Hepatocyte (in vitro differentiated cells): ENCODE data around the gene RHEBL1. TPM values are rescaled to one million over a fixed set of nuclear protein-coding genes. Genes with fewer than 3 reads are reported as not detected.

Experiments used
- DNase-seq: peaks from one replicate; pipeline ENCODE4 v3.0.0-alpha.2; 2016; ENCODE audit warnings: low spot score
- H2AFZ ChIP-seq: fragments of 200-600 bp; sonication (generic); 2 replicates; pipeline ENCODE4 v1.6.0; 2016; ENCODE audit warnings: antibody characterized with exemption, mild to moderate bottlenecking
- H3K27ac ChIP-seq: fragments of 200-600 bp; sonication (generic); 2 replicates; pipeline ENCODE4 v1.5.1; 2016; ENCODE audit warnings: mild to moderate bottlenecking
- H3K27me3 ChIP-seq: fragments of 200-600 bp; sonication (generic); 2 replicates; pipeline ENCODE4 v1.6.1; 2016
- H3K36me3 ChIP-seq: fragments of 200-600 bp; sonication (generic); replicated peaks from 2 replicates; pipeline ENCODE4 v1.5.1; 2016; ENCODE audit warnings: low read depth; ENCODE audit not compliant: insufficient read depth
- H3K4me1 ChIP-seq: fragments of 200-600 bp; sonication (generic); 2 replicates; pipeline ENCODE4 v1.5.1; 2016; ENCODE audit warnings: mild to moderate bottlenecking, moderate library complexity; ENCODE audit not compliant: insufficient read depth
- H3K4me2 ChIP-seq: fragments of 200-600 bp; sonication (generic); 2 replicates; pipeline ENCODE4 v1.6.0; 2016
- H3K4me3 ChIP-seq: fragments of 200-600 bp; sonication (generic); 2 replicates; pipeline ENCODE4 v1.5.1; 2016; ENCODE audit warnings: mild to moderate bottlenecking
- H3K79me2 ChIP-seq: fragments of 200-600 bp; sonication (generic); 2 replicates; pipeline ENCODE4 v1.6.0; 2017; ENCODE audit warnings: mild to moderate bottlenecking
- H3K9me2 ChIP-seq: fragments of 200-600 bp; sonication (generic); replicated peaks from 2 replicates; pipeline ENCODE4 v1.6.0; 2017; ENCODE audit warnings: mild to moderate bottlenecking; ENCODE audit not compliant: insufficient read depth
- H3K9me3 ChIP-seq: fragments of 200-600 bp; sonication (generic); 2 replicates; pipeline ENCODE4 v1.5.1; 2016; ENCODE audit warnings: low read depth, mild to moderate bottlenecking
- H4K20me1 ChIP-seq: fragments of 200-600 bp; sonication (generic); 2 replicates; pipeline ENCODE4 v1.6.0; 2016; ENCODE audit warnings: mild to moderate bottlenecking; ENCODE audit not compliant: insufficient read depth, poor library complexity, severe bottlenecking
- EZH2 ChIP-seq: fragments of 200-600 bp; sonication (generic); IDR thresholded peaks from 2 replicates; pipeline ENCODE4 v1.6.1; 2016; ENCODE audit warnings: antibody characterized with exemption, mild to moderate bottlenecking, borderline replicate concordance
- EZH2phosphoT487 ChIP-seq: fragments of 200-600 bp; sonication (generic); IDR thresholded peaks from one replicate; pipeline ENCODE4 v1.6.1; 2018; ENCODE audit warnings: antibody characterized with exemption, mild to moderate bottlenecking, low read depth, moderate library complexity; ENCODE audit not compliant: unreplicated experiment, severe bottlenecking
- WGBS: methylation state at CpG from one replicate; pipeline ENCODE4 v1.1.6; 2016; ENCODE audit warnings: low lambda C conversion rate; ENCODE audit errors: missing lambda C conversion rate; 5-methylcytosine and 5-hydroxymethylcytosine counted together
- polyA plus RNA-seq: library from polyadenylated mRNA; unstranded; fragments of >200 nt; fragmentation: Nextera tagmentation; extraction: Ambion mirVana; gene quantifications from 2 replicates; pipeline ENCODE4 v1.2.1, GENCODE V29; 2016
- total RNA-seq: library from RNA; depleted of rRNA; stranded (reverse); fragments of >200 nt; gene quantifications from 2 replicates; pipeline ENCODE4 v1.2.3, GENCODE V29; 2014
- TF ChIP-seq, protein P1 (sequence below): fragments of 200-600 bp; sonication (generic); IDR thresholded peaks from 2 replicates; pipeline ENCODE4 v1.5.1; 2016; ENCODE audit warnings: antibody characterized with exemption, mild to moderate bottlenecking; ENCODE audit not compliant: poor library complexity

The RHEBL1 gene
- total and polyA plus RNA-seq, 2 experiments from 2014 or later, result 0.30 TPM; not detected in 1

- Histone ChIP-seq H3K4me3 (no peak overlapping the region), H2AFZ (no peak overlapping the region), H3K4me1 (no peaks in the 10 kb centered on the region), H3K27ac (no peak overlapping the region), H3K4me2 (no peak overlapping the region), H4K20me1 (no peaks in the 10 kb centered on the region), H3K27me3 (no peaks in the 10 kb centered on the region), H3K79me2 (no peaks in the 10 kb centered on the region), H3K9me2 (no peaks in the 10 kb centered on the region), H3K9me3 (no peaks in the 10 kb centered on the region), H3K36me3 (no peaks in the 10 kb centered on the region)
- WGBS, result 61% methylated on average over 9 of the region's 11 CpGs
- TF ChIP-seq EZH2phosphoT487, result no peak
- TF ChIP-seq, protein P1, sequence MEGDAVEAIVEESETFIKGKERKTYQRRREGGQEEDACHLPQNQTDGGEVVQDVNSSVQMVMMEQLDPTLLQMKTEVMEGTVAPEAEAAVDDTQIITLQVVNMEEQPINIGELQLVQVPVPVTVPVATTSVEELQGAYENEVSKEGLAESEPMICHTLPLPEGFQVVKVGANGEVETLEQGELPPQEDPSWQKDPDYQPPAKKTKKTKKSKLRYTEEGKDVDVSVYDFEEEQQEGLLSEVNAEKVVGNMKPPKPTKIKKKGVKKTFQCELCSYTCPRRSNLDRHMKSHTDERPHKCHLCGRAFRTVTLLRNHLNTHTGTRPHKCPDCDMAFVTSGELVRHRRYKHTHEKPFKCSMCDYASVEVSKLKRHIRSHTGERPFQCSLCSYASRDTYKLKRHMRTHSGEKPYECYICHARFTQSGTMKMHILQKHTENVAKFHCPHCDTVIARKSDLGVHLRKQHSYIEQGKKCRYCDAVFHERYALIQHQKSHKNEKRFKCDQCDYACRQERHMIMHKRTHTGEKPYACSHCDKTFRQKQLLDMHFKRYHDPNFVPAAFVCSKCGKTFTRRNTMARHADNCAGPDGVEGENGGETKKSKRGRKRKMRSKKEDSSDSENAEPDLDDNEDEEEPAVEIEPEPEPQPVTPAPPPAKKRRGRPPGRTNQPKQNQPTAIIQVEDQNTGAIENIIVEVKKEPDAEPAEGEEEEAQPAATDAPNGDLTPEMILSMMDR, result peak; percentile 55
- peak; percentile 65 for DNase-seq
These were observed 25.9 kb downstream of the RHEBL1 start for GRCh38 chr12:49043856-49044258.

DNA sequence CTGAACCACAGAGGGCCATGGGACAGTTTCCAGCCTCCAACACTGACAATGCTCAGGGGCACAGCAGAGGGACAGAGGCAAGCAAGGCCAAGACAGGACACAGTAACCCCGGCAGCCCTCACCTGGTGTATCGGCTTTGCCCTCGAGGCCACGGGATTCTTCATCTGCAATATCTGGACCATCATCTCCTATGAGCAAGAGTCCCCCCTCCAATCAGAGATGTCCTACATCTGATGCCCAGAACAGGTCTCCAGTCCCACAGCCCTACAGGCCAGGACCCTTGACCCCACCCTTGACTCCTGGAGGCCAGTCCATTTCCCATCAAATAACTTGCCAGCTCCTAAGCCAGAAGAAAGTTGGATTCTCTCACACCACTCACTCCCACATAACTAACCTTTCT lies 26.5 kb downstream of the RHEBL1 start:
- no peaks in the 10 kb centered on the region for H3K9me3 ChIP-seq
- no peaks in the 10 kb centered on the region for H3K27me3 ChIP-seq
- no peak for DNase-seq
- TF ChIP-seq, protein P1, result no peak
- TF ChIP-seq EZH2phosphoT487, result no peak
- no peak for TF ChIP-seq EZH2
- H2AFZ ChIP-seq, result no peak overlapping the region
- 95% methylated on average over 4 of the region's 4 CpGs for WGBS
- no peaks in the 10 kb centered on the region for H3K9me2 ChIP-seq
- no peak overlapping the region for H3K27ac ChIP-seq
- no peaks in the 10 kb centered on the region for H4K20me1 ChIP-seq
- no peaks in the 10 kb centered on the region for H3K4me1 ChIP-seq
- H3K36me3 ChIP-seq, result no peaks in the 10 kb centered on the region
- H3K79me2 ChIP-seq, result no peaks in the 10 kb centered on the region
- no peak overlapping the region for H3K4me2 ChIP-seq
- no peak overlapping the region for H3K4me3 ChIP-seq

- no peaks in the 10 kb centered on the region for H3K4me1 ChIP-seq
- no peaks in the 10 kb centered on the region for H3K79me2 ChIP-seq
- no peaks in the 10 kb centered on the region for H3K36me3 ChIP-seq
- no peak overlapping the region for H3K27ac ChIP-seq
- no peaks in the 10 kb centered on the region for H3K27me3 ChIP-seq
- TF ChIP-seq, protein P1, result no peak
- TF ChIP-seq EZH2phosphoT487, result no peak
- TF ChIP-seq EZH2, result no peak
- no peak for DNase-seq
- no peak overlapping the region for H2AFZ ChIP-seq
- no peaks in the 10 kb centered on the region for H3K9me3 ChIP-seq
- H3K9me2 ChIP-seq, result no peaks in the 10 kb centered on the region
- no peaks in the 10 kb centered on the region for H4K20me1 ChIP-seq
- no peak overlapping the region for H3K4me2 ChIP-seq
- no peak overlapping the region for H3K4me3 ChIP-seq
- 97% methylated on average over 12 of the region's 18 CpGs for WGBS
These were observed 27.8 kb downstream of the RHEBL1 start for GRCh38 chr12:49041881-49042484.
